Glomerular visceral epithelial cell (primary cell): ENCODE data around the gene LDHB.
"Not testable (repeated sequence)": the region's sequence is repeated elsewhere in the genome, so short reads cannot be mapped to it uniquely, and the experiment has no call there.

Experiments used
- DNase-seq: peaks from one replicate; pipeline ENCODE4 v3.0.0-alpha.2; 2016; ENCODE audit errors: extremely low spot score

Gene LDHB

DNA sequence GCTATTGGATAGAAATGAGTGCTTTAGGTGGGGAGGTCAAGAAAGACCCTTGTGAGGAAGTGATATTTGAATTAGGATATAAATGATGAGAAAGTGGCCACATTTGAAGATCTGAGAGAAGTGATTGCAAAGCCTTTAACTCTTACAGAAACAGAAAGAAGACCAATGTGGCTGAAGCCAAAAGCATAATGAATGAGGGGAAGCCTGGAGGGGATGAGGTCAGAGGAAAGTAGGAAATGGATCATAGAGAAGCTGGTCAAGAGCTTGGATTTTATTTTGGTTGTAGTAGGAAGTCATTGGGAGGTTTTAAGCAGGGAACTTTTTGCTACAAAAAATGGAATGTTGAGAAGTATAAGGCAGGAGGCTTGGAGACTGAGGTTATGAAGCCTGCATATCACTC is 49.4 kb downstream of the LDHB start:
- DNase-seq = no peak

DNA sequence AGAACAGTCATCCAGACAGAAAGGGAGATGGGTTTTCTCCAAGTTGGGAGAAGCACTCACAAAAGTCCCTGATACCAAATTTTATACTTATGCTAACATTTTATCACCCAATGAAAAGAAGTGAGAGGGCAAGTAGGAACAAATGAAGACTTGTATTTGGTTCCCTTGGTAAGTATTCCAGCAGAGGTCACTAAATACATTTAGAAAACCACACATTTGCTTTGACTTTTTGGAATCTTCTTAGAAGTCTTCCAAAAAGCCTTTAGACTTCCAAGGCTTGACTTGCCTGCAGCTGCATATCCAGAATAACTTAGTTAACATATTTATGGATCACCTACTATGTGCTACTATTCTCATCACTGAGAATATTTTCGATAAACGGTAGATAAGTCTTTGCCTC is 49.9 kb downstream of the LDHB start:
- DNase-seq = peak; percentile 9

DNA sequence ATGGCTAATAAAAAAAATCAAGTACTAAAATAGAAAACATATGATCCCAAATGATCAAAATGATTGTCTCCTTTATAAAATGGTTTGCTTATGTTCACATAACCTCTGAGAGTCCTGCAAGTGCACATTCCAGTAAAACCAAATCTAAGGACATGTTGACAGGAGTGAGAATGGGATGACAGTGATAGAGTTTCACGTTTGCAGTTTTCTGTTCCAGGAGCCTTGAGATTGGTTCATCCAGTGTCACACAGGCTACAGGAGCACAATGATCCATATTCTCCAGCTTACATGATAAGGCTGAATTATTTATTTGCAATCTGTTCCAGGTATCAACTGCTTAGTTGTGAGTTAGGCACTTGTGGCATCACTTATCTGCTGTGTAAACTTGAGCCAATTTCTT is 51.5 kb downstream of the LDHB start:
- no peak for DNase-seq

DNA sequence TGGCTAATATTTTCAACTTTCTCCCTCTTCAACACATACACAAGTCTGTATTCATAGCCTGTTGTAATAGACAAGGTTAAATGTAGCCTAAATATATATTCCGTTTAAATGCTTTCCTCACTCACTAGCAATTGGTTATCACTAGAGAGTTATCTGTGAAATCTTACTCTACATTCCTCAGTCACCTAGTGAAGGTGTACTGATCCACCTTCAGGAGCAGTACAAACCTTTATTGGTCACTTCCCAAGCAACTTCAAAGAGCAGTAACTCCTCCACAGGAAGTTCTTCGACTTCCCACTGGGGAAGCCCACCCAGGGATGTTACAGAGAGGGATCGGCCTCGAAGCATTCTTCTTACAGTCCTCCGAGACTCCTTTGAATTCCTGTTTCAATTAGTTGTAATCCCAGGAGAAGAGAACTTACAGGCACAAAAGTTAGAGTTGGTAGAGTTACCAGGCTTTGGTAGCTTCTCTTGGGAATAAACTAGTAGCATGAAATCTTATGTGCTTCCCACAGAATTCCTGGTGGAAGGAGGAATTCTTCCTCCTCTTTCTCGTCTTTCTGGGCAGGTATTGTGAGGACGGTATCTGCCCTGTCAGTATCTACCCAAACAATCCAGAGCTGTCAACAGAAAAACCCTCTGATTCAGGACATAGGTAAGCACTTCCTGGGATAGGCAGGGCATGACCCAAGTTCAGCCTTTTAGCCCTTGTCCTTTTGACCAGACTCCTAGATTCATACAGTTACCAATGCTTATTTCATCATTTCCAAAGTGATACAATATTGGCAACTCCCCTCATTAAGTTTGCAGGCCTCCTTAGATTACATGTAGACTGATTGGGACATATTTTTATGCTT is 53.2 kb downstream of the LDHB start, which contains the start of gene GYS2:
TSS of gene GYS2 (minus strand) at position 603 of the 857 bp plus-strand sequence. CDS start at position 348, 255 bp downstream.
- DNase-seq = no peak

DNA sequence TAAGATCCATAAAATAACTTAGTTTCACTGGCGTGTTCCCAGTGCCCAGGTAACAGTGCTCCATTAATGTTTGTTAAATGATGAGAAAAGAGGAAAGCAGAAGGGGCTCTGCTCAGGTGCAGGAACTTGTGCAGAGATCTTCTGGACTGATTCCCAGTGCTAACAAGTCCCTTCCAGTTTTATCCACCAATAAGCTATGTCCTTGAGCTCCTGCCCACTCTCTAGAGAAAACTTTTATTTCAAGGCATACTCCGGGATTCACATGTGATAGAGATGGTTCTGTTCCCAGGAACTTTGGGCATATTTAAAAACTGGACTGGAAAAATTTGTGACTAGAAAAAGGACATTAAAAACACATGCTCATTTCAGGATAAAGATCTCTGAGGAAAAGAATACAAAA is 54.9 kb downstream of the LDHB start:
- no peak for DNase-seq

DNA sequence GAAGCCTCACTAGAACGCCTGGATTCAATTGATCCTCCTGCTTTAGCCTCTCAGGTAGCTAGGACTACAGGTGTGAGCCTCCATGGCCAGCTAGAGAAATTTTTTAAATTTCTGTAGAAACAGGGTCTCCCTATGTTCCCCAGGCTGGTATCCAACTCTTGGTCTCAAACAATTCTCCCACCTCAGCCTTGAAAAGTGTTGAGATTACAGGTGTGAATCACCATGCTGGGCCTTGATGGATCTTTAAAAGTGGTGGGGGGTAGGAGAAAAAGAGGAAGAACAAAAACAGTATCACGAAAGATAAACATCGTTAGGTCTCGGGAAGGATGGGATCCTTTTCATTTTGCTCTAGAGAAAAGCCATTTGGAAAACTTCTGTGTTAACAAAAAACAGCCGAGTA is 57.4 kb downstream of the LDHB start:
- no peak for DNase-seq

DNA sequence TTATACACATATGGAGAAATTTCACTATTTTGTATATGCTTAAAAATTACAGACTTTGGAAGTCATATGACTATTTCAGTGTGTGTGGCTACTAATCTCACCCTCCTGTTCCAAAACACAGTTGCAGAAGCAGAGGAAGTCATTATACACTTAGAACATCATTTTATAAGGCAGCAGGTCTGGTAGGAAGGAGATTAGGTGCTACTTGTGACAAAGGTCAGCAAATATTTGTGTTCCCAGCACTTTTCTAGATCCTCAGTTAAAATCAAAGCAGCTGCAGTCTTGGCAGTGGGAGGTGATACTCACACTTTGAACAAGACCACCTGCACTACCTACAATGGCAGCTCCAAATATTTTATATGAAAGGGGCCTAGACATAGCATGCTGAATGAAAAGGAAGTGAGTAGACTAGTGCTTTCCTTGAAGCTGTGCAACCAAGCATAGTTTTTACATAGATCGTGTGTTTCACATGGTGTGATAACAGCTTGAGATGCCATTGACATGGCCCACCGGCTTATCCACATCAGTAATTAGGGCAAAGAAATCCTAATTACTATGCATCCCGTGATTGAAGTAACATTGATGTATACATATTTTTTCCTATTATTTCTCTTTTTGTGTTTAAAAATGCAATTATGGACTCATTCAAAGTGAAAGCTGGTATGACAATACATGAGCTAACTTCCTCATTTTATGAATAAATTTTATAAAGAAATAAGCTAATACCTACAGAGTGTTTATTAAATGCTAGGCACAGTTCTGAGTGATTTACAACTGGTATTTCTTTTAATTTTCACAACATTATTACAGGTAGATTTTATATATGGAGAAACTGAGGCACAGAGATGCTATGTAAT is 58.3 kb downstream of the LDHB start:
- DNase-seq = no peak

DNA sequence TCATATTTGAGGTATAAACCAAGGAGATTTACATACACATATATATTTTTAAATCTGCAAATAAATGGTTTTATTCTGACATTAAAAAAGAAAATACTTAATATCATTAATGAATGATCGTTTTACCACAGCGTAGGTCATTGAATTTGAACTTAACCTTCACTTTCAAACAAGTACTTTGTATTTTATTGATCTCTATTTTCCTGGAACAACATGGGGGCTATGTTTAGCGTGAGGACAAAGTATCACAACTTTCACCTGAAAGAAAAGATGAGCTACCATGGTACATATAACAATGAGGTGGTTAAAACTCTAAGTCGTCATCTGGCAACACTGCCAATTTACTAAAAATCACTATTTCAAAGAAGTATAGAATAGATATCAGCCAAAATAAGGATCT is 59.0 kb downstream of the LDHB start:
- DNase-seq = no peak

DNA sequence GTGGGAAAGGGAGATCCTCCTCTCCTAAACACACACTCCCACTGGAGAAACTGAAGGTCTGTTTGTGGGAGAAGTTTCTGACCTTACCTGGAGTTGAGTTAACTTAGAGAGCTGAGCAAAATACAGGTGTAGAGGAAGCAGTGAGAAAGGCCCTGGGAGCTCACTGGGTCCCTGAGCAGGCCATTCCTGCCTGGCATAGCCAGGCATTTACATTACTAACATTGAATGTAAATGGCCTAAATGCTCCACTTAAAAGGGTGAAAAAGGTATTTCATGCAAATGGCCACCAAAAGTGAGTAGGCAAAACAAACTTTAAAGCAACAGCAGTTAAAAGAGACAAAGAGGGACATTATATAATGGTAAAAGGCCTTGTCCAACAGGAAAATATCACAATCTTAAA is 62.3 kb downstream of the LDHB start:
- DNase-seq = not testable (repeated sequence)

DNA sequence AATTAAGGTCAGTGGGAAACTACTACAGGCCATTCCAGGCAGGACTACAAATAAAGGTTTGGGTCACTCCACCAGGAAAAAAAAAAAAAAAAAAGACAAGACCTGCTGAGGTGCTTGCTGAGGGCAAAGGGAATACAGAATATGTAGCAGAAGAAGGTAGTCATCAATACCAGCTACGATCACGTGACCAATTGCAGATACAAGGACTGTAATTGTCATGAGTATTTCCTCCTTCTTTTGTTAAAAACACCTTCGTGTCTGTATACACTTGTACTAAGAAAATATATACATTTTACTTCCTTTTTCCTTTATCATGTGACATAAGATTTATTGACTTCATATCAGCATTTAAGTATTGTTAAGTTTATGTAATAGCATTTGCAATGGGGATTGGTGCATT is 72.2 kb downstream of the LDHB start:
- DNase-seq = no peak
